GM13976 (cell line): Measurements from ENCODE around the gene PKN2.
A peak's percentile ranks its signal among the peaks of the same experiment; 100 is the strongest.
"Not testable (repeated sequence)": the region's sequence is repeated elsewhere in the genome, so short reads cannot be mapped to it uniquely, and the experiment has no call there.

Experiments used
- DNase-seq: peaks from one replicate; pipeline ENCODE4 v3.0.0; 2012; ENCODE audit warnings: low spot score
- CTCF ChIP-seq: IDR thresholded peaks from 2 replicates; pipeline ENCODE4 v1.5.1; 2012; ENCODE audit warnings: borderline replicate concordance, mild to moderate bottlenecking; ENCODE audit not compliant: insufficient read depth; ENCODE audit errors: extremely low read depth, missing control alignments, control extremely low read depth
- in situ Hi-C: fragments of 300-500 bp; cut with MboI; formaldehyde crosslinking; loops from one replicate; pipeline ENCODE4 v1.12.0; 2022; ENCODE audit warnings: low sequenced_read_pairs, mixed read lengths, inconsistent platforms; ENCODE audit not compliant: unreplicated experiment

PKN2 gene

DNA sequence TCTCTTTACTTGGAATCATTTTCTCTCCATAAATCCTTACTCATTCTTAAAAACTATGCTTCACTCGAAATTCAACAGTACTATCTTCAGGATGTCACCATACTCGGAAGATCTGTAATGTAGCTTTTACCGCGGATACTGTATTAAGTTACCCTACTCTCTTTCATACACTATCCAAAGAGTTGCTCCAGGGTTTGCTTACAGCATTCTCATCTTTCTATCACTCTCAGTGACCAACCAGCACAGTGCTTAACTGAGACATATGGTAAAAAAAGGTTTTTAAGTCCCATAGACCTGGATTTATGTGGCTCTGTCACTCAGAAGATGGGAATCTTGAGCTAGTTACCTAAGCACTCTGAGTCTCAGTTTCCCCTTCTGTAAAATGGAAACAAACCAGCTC is 191.5 kb downstream of the PKN2 start:
- no peak for TF ChIP-seq CTCF
- DNase-seq = no peak
- in situ Hi-C loops = no loop called here

- TF ChIP-seq CTCF = no peak
- no peak for DNase-seq
- in situ Hi-C loops = no loop called here
These were observed 192.7 kb downstream of the PKN2 start for GRCh38 chr1:88876573-88877365.

- peak; percentile 31 for TF ChIP-seq CTCF
- DNase-seq = no peak
- in situ Hi-C loops = no loop called here
These were observed 193.3 kb downstream of the PKN2 start for GRCh38 chr1:88877382-88877825.

DNA sequence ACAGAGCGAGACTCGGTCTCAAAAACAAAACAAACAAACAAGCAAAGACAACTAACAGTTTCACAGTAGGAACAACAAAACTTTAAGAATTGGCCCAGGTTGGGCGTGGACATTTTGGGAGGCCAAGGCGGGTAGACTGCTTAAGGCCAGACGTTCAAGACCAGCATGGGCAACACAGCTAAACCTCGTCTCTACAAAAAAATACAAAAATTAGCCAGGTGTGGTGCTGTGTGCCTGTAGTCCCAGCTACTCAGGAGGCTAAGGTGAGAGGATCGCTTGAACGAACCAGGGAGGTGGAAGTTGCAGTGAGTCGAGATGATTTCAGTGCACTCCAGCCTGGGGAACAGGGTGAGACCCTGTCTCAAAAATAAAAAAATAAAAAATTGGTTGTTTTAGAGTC is 193.8 kb downstream of the PKN2 start:
- in situ Hi-C loops = no loop called here
- DNase-seq = no peak
- TF ChIP-seq CTCF = no peak

DNA sequence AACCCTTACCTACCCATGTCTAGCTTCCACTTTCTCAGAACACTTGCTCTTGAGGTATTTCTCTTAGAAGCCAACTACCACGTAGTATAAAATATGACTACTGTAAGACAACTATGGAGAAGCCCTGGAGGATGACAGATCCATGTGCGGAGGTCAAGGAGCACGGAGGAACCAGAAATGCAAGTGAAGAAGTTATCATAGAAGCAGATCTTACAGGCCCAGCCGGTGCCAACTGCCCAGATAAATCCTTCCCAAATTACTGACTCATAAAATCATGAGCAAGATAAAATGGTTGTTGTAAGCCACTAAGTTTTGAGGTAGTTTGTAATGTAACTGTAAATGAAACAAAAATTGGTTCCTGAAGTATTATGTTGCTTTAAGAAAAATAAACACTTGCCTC is 194.7 kb downstream of the PKN2 start:
- TF ChIP-seq CTCF = no peak
- in situ Hi-C loops = no loop called here
- no peak for DNase-seq

DNA sequence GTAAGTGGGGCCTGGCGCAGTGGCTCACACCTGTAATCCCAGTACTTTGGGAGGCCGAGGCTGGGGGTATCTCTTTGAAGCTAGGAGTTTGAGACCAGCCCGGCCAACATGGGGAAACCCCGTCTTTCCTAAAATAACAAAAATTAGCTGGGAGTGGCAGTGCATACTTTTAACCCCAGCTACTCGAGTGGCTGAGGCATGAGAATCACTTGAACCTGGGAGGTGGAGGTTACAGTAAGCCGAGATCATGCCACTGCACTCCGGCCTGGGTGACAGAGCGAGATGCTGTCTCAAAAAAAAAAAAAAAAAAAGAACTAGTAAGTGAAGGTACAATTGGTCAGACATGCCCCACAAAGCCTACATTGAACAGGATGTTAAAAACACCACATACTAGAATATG is 196.6 kb downstream of the PKN2 start:
- in situ Hi-C loops = not testable (repeated sequence)

GRCh38 chr1:88883156-88883555 is 199.1 kb downstream of the PKN2 start:
- no peak for DNase-seq
- in situ Hi-C loops = no loop called here
- TF ChIP-seq CTCF = no peak

More for the DNA sequence above, 196.6 kb downstream of the PKN2 start:
- not testable (repeated sequence) for DNase-seq
